Left hindlimb (tissue), 1 donor: ENCODE results near the gene KSR1.

Experiments used
- DNase-seq: peaks from one replicate; pipeline ENCODE4 v3.0.0-alpha.2; 2018

KSR1 gene

GRCh38 chr17:27475070-27475673 lies 18.9 kb downstream of the KSR1 start:
- DNase-seq = no peak

- DNase-seq = no peak
These were observed 20.0 kb downstream of the KSR1 start for GRCh38 chr17:27475981-27476895.

DNA sequence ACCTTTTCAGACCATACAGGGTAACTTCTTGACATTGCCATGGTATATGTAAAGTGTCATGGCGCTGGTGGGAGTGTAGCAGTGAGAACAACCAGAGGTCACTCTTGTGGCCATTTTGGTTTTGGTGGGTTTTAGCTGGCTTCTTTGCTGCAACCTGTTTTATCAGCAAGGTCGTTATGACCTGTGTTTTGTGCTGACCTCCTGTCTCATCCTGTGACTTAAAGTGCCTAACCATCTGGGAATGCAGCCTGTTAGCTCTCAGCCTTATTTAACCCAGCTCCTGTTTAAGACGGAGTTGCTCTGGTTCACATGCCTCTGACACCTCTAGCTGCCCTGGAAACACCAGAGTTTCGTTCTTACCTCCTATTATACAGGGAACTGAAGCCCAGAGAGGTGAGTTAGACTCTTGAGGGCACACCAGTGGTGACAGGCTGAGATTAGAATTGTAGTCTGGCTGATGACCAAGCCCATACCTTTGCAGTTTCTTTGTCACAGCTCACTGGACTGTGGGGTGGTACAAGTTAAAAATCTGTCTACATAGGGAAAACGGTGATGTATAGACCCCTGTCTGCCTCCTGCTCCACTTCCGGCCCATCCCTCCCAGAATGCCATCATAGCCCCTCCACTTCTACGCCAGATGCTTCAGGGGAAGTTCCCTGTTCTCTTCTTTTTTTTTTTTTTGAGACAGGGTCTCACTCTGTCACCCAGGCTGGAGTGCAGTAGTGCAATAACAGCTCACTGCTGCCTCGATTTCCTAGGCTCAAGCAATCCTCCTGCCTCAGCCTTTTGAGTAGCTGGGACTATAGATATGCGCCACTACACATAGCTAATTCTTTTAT lies 21.0 kb downstream of the KSR1 start:
- no peak for DNase-seq

DNA sequence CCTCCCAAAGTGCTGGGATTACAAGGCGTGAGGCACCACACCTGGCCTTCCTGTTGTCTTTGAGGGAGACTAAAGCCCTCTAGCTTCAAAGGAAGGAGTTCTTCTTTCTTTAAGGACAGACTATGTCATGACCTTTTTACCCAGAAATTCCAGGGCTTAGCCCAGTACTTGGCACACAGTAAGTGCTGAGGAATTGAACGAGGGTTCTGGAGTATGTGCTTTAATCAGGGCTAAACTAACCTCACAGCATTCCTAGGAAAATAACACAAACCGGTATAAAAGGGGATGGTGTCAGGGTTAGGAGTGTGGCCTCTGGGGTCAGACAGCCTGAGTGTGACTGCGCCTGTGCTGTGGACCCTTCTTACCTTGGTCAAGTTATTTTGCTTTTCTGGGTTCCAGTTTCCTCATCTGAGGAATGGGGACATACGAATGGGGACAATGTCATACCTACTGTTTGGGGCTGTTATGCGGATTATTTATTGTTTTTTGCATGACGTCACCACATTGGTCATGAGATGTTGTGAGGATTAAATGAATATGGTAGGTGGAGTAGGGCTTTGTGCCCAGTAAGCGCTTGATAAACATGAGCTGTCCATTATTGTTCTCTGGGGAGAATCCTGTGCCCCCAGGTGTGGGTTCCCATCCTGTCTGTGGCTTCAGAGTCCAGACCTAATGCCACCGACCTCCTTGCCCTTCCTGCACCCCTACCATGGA lies 21.9 kb downstream of the KSR1 start:
- no peak for DNase-seq

DNA sequence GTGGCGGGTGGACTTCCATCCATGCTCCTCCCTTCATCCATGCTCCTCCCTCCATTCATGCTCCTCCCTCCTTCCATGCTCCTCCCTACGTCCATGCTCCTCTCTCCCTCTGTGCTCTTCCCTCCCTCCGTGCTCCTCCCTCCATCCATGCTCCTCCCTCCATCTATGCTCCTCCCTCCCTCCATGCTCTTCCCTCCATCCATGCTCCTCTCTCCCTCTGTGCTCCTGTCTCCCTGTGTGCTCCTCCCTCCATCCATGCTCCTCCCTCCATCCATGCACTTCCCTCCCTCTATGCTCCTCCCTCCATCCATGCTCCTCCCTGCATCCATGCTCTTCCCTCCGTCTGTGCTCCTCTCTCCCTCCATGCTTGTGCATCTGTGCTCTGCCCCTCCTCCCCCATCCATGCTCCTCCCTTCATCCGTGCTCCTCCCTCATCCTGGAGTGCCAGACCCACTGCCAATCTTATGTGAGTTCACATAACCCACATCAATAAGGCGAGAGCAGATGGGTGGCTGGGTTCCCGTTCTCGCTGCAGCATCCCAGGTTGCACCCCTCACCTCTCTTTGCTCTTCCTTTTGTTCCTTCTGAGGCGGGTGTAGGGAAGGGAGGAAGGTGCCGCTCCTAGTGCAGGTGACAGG lies 22.8 kb downstream of the KSR1 start:
- DNase-seq = no peak

- no peak for DNase-seq
These were observed 23.6 kb downstream of the KSR1 start for GRCh38 chr17:27479838-27480237.

DNA sequence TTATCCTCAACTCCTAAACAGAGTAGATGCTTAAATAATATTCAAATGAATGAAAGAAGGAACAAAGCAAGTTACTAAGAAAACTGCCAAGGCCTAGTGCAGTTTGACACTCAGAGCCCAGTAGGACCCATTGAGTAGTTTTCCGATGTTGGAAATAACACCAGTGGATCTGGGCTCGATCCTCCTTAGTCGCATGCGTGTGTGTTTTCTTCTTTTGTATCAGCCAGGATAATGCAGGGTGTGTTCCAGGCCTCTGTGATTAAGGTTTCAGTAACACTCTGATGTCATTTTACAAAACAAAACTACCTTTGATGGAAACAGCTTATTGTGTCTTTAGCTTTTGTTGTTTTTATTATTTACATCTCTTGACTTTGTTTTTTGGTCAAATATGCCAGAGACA lies 24.5 kb downstream of the KSR1 start:
- no peak for DNase-seq

DNA sequence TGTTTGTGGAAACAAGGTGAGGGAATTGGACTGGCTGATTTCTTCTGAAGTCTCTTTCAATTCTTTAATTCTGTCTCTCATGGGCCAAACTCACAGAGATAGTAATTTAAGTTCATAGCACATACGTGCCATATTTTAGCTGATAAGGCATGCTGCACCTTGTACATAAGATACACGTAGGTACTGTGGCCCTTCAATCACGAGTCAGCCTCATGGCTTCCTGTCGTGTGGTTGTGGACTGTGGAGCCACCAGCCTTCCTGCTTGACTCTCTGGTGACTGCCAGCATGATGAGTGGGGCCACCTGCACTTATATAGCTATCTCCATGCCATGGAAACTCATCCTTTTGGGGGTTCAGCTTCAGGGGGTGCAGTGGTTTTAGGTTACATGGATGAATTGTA lies 25.1 kb downstream of the KSR1 start:
- DNase-seq = no peak

DNA sequence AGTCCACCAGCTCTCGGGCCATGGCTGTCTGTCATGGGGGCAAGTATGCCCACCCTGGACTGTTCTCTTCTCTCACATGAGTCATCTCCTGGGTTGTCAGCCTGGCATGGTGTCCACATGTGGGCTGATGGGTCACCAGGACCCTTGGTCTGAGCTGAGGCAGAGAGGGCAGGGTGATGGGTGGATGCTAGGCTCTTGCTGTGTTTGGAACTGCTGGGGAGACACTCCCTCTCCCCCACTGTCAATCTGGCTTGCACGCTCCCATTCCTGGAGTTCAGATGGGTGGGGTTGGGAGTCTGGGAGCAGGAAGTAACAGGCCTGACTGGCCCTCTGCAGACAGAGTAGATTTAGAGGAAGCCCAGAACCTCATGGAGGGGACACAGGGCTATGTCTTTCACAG lies 28.9 kb downstream of the KSR1 start:
- no peak for DNase-seq

GRCh38 chr17:27485716-27486495 lies 29.7 kb downstream of the KSR1 start:
- no peak for DNase-seq

DNA sequence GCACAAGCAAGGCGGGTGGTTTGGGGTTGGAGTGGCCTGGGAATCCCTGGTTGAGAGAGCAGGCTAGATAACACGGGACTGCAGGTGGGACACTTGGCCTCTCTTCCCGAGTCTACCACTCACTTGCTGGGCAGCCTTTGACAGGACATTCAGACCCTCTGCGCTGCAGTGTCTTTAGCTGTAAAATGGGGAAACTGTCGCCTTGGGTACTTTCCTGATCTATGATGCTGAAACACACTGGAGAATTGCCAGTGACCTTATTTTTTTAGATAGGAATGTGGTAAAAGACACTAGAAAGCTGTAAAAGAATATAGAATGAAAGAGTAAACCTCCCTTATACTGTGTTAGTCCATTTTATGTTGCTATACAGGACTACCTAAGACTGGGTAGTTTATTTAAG lies 30.5 kb downstream of the KSR1 start:
- no peak for DNase-seq

DNA sequence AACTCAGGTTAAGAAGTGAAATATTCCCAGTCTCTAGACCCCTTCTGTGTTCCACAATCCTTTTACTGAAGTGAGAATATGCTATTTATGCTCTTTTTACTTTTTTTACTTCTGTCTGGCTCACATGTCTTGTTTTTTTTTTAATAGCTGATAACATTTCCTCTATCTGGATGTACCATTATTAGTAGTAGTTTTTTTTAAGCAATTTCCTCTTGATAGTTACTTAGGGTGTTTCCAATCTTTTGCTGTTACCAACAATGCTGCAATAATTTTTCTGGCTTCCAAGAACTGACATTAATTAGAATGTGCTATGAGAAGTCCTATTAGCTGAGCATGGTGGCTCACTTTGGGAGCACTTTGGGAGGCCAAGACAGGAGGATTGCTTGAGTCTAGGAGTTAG lies 32.0 kb downstream of the KSR1 start:
- DNase-seq = no peak

DNA sequence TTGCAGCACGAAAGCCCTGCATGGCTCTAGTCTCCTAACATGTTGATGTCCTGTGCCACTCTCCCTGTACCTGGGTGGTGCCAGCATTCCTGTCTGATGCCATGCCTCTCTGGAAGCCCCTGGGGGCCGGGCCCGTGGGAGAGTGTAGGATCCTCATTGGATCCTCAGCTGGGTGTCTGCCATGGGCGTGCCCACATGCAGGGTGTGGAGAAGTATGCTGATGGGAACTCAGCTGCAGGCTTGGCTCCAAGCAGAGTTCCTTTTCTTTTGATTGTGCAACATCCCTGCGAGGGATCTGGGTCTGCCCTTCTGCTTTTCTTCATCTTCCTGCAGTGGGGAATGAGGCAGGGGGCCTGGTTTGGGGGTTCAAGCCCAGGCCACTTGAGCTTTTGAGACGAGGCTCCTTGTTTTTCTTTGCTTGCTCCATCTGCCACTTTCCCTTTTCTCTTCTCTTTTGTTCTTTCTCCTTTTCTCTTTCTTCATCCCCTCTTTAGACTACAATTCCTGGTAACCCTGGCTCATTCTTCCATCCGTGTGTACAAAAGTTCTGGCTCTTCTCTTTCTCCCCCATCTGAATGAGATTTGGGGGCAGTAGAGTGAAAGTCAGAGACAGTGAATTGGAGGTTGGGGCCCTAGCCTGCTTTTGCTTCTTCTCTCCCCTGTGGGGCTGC lies 32.9 kb downstream of the KSR1 start:
- DNase-seq = no peak

DNA sequence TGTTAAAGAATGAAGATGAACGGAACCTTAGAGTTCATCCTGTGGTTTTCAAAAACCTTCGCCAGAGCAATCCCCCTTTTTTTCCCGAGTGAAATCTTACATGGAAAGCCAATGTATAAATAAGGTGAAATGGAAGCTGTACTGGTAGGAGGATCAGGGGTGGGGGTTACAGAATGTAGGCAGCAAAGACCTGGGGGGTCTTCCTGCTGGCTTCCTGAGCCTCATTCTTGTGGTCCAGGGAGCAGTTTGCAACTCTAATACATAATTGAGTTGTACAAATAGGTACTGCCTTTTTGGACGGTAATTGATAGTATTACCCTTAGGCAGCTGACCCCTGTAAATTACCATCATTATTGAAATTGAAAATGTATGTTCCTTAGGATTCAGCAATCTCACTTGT lies 34.1 kb downstream of the KSR1 start:
- no peak for DNase-seq

DNA sequence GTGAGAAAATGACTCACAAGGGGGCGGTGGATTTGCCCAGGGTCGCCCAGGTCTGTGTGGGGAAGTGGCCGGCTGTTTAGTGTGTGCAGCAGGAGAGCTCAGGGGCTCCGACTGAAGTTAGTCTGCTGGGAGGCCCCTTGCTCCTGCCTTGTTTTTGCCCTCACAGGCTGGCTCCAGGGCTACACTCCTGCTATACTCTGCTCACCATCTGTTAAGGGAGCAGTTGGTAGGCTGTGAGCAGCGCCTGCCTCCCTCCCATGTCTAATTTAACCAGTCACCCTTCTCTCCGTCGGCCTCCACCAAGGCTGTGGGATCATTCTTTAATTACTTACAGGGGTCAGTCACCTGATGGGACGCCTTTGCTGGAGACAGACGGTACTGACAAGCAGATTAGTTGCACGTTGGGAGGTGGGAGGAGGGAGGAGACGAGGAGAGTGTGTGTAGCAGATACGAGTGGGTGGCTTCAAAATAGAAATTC lies 35.5 kb downstream of the KSR1 start:
- DNase-seq = no peak

GRCh38 chr17:27492470-27492869 lies 36.2 kb downstream of the KSR1 start:
- DNase-seq = no peak

- DNase-seq = no peak
These were observed 36.8 kb downstream of the KSR1 start for GRCh38 chr17:27493088-27493487.

DNA sequence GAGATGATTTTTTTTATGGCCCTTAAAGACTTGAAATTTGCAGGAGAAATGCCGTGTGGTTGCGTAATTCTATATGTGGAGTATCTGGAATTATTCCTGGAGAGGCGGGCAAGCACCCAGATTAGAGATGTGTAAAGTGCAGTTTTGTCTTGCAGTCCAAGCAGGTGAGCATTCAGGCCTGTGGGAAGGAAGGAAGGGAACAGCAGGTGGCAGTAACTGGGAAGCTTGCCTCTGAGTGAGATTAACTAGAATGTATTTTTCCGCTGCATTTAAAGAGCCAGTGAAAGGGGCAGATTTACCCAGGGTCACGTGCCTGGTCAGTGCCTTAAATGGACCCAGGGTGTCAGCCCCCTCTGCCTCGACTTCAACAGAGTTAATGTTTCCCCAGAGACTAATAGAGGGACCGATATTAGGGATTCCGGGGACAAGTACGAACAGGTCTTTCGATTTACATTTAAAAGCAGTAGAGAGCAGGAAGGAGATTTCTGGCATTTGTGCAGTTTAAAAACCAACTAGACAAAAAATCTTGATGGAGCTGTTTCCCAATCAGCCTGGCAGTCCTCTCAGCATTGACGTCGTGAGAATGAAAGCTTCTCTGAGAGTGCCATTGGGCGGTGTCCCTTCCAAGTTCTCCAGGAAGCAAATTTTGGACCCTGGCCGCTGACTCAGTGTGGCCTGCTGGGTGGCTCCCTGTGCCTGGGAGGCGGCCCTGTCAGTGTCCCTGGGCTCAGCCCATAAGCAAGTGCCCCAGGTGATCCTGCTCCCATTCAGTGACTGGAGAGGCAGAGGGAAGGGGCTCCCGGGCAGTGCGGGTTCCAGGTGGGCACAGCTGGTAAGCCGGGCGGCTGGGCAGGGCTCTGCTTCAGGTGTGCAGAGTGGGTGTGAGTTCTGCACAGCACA lies 38.2 kb downstream of the KSR1 start:
- peak; percentile 65 for DNase-seq

DNA sequence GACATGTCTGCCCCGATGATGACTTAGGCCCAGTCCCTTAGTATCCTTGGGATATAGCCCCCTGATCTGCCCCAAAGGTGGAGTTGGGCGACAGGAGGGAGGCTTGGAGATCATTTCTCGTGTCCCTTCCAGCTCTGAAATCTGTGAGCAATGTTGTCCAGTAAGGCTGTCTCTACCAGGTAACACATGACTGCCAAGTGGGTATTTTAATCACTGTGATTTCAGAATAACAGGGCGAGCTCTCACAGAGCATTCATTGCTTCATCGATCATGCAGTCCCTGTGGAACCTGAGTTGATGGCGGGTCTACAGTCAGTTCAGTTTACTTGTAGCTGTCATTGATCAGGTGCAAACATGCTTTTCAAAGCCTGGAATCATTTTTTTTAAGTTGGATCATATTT lies 39.2 kb downstream of the KSR1 start:
- DNase-seq = no peak

GRCh38 chr17:27496005-27496404 lies 39.8 kb downstream of the KSR1 start:
- DNase-seq = no peak
